OCI-LY1 (cell line): ENCODE data around the gene FAM114A1.

ENCODE experiments used
- H2AFZ ChIP-seq: fragments of 200-600 bp; sonication (generic), shearing (Covaris generic); 2 replicates; pipeline ENCODE4 v1.6.0; 2014; ENCODE audit warnings: antibody characterized with exemption, mild to moderate bottlenecking, low read length
- H3F3A ChIP-seq: fragments of 200-600 bp; sonication (generic), shearing (Covaris generic); 2 replicates; pipeline ENCODE4 v1.6.0; 2014; ENCODE audit warnings: mild to moderate bottlenecking, antibody characterized with exemption, low read length, moderate library complexity; ENCODE audit not compliant: insufficient read depth
- H3K27ac ChIP-seq: fragments of 200-600 bp; sonication (generic); 2 replicates; pipeline ENCODE4 v1.5.1; 2014; ENCODE audit warnings: low read length, mixed run types, mild to moderate bottlenecking, low read depth; ENCODE audit not compliant: poor library complexity, severe bottlenecking
- H3K27me3 ChIP-seq: fragments of 200-600 bp; sonication (generic); 2 replicates; pipeline ENCODE4 v1.6.0; 2014; ENCODE audit warnings: antibody characterized with exemption, mild to moderate bottlenecking, low read length, moderate library complexity; ENCODE audit not compliant: insufficient read depth
- H3K36me3 ChIP-seq: fragments of 200-600 bp; sonication (generic); 2 replicates; pipeline ENCODE4 v1.6.1; 2014; ENCODE audit warnings: mild to moderate bottlenecking, antibody characterized with exemption, low read length, moderate library complexity, mixed read lengths; ENCODE audit not compliant: insufficient read depth
- H3K4me1 ChIP-seq: fragments of 200-600 bp; sonication (generic); 2 replicates; pipeline ENCODE4 v1.5.1; 2014; ENCODE audit warnings: mild to moderate bottlenecking, low read length, moderate library complexity; ENCODE audit not compliant: insufficient read depth, severe bottlenecking
- H3K4me2 ChIP-seq: fragments of 200-600 bp; sonication (generic), shearing (Covaris generic); 2 replicates; pipeline ENCODE4 v1.6.1; 2014; ENCODE audit warnings: low read length
- H3K4me3 ChIP-seq: fragments of 200-600 bp; sonication (generic); 2 replicates; pipeline ENCODE4 v1.5.1; 2014; ENCODE audit warnings: low read length, low read depth, mild to moderate bottlenecking, mixed read lengths; ENCODE audit not compliant: poor library complexity, severe bottlenecking
- H3K79me2 ChIP-seq: fragments of 200-600 bp; shearing (Covaris generic); 2 replicates; pipeline ENCODE4 v1.6.1; 2016; ENCODE audit warnings: mixed run types, low read length, mixed read lengths; ENCODE audit not compliant: insufficient read depth
- H3K9ac ChIP-seq: fragments of 200-600 bp; sonication (generic), shearing (Covaris generic); 2 replicates; pipeline ENCODE4 v1.6.1; 2014; ENCODE audit warnings: mild to moderate bottlenecking, low read length, mixed read lengths
- H3K9me2 ChIP-seq: fragments of 200-600 bp; sonication (generic), shearing (Covaris generic); 2 replicates; pipeline ENCODE4 v1.6.1; 2014; ENCODE audit warnings: low read depth, mild to moderate bottlenecking, low read length, mixed read lengths
- H3K9me3 ChIP-seq: fragments of 200-600 bp; shearing (Covaris generic); 2 replicates; pipeline ENCODE4 v1.6.1; 2014; ENCODE audit warnings: low read length, mixed read lengths
- H4K20me1 ChIP-seq: fragments of 200-600 bp; sonication (generic), shearing (Covaris generic); 2 replicates; pipeline ENCODE4 v1.6.0; 2016; ENCODE audit warnings: mild to moderate bottlenecking, low read length; ENCODE audit not compliant: insufficient read depth
- EZH2 ChIP-seq: fragments of 200-600 bp; sonication (generic), shearing (Covaris generic); IDR thresholded peaks from 2 replicates; pipeline ENCODE4 v1.8.0; 2017; ENCODE audit warnings: borderline replicate concordance, mixed run types, mild to moderate bottlenecking, antibody characterized with exemption, low read length, moderate library complexity, mixed read lengths
- TF ChIP-seq, protein P1 (sequence below): fragments of 200-600 bp; sonication (generic), shearing (Covaris generic); IDR thresholded peaks from 2 replicates; pipeline ENCODE4 v1.5.1; 2017; ENCODE audit warnings: mild to moderate bottlenecking, antibody characterized with exemption, low read length, moderate library complexity, mixed read lengths

FAM114A1 gene

DNA sequence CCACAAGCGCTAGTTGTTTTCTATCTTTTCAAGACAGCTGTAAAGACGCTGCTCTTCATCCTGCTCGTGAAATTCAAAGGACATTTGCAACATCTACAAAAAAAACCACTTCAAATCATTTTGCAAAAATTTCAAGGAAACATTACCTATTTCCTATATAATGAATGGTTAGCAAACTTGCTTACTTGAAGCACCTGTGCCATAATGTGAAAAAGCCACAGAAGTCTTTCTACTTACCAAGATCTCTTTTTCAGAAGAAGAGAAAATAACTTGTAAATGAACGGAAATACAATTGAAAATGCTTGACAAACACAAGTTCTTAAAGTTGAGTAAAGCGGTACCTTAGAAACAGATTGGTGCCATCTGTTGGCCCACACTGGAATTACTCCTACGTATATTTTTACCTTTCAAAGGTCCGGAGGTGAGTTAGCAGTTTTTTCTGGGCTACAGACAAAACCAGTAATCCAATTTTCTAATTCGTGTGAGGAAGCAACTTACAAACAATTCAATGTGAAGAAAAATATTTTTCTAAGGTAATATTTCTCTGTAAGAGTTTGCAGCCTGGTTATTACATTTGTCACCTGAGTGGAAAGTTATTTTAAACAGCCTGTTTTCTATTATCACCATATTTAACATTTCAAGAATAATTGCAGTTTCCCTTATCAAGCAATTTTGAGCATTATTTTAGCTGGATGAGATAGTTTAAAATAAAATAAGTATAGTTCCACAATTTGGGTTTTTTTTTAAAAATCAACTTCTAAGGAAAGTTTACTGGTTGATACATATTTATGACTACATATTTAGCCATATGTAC is 10.9 kb upstream of the FAM114A1 start, which contains the start of gene TLR6:
TLR6 (minus strand) TSS at position 294 of the 814 bp plus-strand sequence. CDS start 27,344 bp downstream, outside the sequence.
- Histone ChIP-seq H2AFZ (peak within 1 kb of the TSS; percentile 50; the same call in 1 of the 2 replicates), H3K9me2 (no peaks in the 10 kb centered on the region), H3K9me3 (no peaks in the 10 kb centered on the region), H3K27ac (peak within 1 kb of the TSS; percentile 95), H3K4me1 (peaks cover 62% of the 10 kb centered on the region), H3K4me2 (peak within 1 kb of the TSS; percentile 82), H3K79me2 (peaks cover 26% of the 10 kb centered on the region), H3K4me3 (peak within 1 kb of the TSS; percentile 72), H3K9ac (peak within 1 kb of the TSS; percentile 87), H4K20me1 (no peaks in the 10 kb centered on the region), H3K27me3 (no peaks in the 10 kb centered on the region), H3K36me3 (no peaks in the 10 kb centered on the region), H3F3A (no peaks in the 10 kb centered on the region)
- TF ChIP-seq, protein P1, sequence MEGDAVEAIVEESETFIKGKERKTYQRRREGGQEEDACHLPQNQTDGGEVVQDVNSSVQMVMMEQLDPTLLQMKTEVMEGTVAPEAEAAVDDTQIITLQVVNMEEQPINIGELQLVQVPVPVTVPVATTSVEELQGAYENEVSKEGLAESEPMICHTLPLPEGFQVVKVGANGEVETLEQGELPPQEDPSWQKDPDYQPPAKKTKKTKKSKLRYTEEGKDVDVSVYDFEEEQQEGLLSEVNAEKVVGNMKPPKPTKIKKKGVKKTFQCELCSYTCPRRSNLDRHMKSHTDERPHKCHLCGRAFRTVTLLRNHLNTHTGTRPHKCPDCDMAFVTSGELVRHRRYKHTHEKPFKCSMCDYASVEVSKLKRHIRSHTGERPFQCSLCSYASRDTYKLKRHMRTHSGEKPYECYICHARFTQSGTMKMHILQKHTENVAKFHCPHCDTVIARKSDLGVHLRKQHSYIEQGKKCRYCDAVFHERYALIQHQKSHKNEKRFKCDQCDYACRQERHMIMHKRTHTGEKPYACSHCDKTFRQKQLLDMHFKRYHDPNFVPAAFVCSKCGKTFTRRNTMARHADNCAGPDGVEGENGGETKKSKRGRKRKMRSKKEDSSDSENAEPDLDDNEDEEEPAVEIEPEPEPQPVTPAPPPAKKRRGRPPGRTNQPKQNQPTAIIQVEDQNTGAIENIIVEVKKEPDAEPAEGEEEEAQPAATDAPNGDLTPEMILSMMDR: peak; percentile 85
- no peak for TF ChIP-seq EZH2

DNA sequence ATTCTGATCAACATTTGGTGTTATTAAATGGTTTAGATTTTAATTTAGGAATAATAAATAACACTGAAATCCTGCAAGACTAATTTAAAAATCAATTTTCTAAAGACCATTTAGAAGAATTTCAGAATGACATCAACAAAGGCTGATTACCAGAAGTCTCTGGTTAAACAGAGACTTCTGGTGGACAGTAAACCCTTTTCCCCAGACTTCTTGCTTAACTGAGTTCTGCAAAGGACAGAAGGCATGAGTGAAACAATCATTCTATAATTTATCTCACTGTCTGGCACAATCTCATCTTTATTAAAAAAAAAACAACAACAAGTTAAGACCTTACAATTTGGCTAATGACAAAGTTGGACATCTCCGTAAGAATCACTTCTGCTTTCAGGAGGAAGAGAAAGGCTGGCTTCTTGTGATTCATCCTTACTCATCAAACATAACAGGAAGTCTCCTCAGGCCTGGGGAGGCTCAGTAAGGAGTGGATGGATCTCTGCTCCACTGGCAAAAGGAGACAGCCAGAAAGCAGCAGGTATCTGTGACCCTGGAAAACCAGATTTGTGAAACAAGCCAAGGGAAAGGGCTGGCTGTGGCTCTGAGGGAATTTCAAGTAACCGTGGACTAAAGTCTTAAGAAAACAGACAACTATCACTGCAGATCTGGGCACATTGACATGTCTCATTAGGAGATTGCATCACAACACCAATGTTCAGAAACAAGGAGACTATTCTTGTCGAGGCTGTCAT is 10.1 kb upstream of the FAM114A1 start:
- H3K9me2 ChIP-seq: no peaks in the 10 kb centered on the region
- H3K4me1 ChIP-seq: peaks cover 62% of the 10 kb centered on the region
- TF ChIP-seq, protein P1: no peak
- TF ChIP-seq EZH2: no peak
- peaks cover 26% of the 10 kb centered on the region for H3K79me2 ChIP-seq
- peak overlapping the region; percentile 82 for H3K4me2 ChIP-seq
- no peaks in the 10 kb centered on the region for H3K9me3 ChIP-seq
- H2AFZ ChIP-seq: peak overlapping the region; percentile 50; the same call in 1 of the 2 replicates
- no peaks in the 10 kb centered on the region for H3F3A ChIP-seq
- peak overlapping the region; percentile 95 for H3K27ac ChIP-seq
- H3K36me3 ChIP-seq: no peaks in the 10 kb centered on the region
- peak overlapping the region; percentile 87 for H3K9ac ChIP-seq
- no peaks in the 10 kb centered on the region for H4K20me1 ChIP-seq
- H3K27me3 ChIP-seq: no peaks in the 10 kb centered on the region
- peak overlapping the region; percentile 72 for H3K4me3 ChIP-seq

DNA sequence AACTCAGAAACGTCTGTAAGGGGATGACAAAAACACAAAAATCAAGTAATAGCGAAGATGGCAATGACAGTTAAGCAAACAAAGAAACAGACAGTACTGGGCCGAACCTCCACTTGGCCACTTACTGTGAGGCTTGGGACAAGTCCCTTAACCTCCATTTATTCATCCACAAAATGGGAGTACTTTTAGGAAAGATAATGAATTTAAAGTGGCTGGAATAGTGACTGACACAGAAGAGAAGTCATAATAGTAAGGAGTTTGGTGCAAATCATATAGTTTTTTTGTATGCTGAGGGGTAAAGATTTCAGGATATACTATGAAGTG is 9.5 kb upstream of the FAM114A1 start:
- Histone ChIP-seq H3K36me3 (no peaks in the 10 kb centered on the region), H3K4me1 (peaks cover 62% of the 10 kb centered on the region), H2AFZ (peak overlapping the region; percentile 50; the same call in 1 of the 2 replicates), H3K79me2 (peaks cover 26% of the 10 kb centered on the region), H3K9me3 (no peaks in the 10 kb centered on the region), H3K27ac (peak overlapping the region; percentile 95), H3K9me2 (no peaks in the 10 kb centered on the region), H3K9ac (peak overlapping the region; percentile 87), H3K4me3 (peak overlapping the region; percentile 72), H4K20me1 (no peaks in the 10 kb centered on the region), H3F3A (no peaks in the 10 kb centered on the region), H3K4me2 (peak overlapping the region; percentile 82), H3K27me3 (no peaks in the 10 kb centered on the region)
- TF ChIP-seq, protein P1: no peak
- no peak for TF ChIP-seq EZH2
